Endothelial cell (in vitro differentiated cells): Measurements from ENCODE around the gene PRPF31. TPM values are rescaled to one million over a fixed set of nuclear protein-coding genes. Genes with fewer than 3 reads are reported as not detected.
"Not testable (repeated sequence)": the region's sequence is repeated elsewhere in the genome, so short reads cannot be mapped to it uniquely, and the experiment has no call there.

Source experiments
- DNase-seq: peaks from one replicate; pipeline ENCODE4 v3.0.0; 2021; ENCODE audit warnings: low spot score
- H3K27ac Mint-ChIP-seq: one replicate; pipeline ENCODE4 v1.8.0; 2021; ENCODE audit warnings: mixed read lengths, inconsistent platforms; ENCODE audit not compliant: unreplicated experiment
- H3K27me3 Mint-ChIP-seq: one replicate; pipeline ENCODE4 v1.8.0; 2021; ENCODE audit warnings: mild to moderate bottlenecking, moderate library complexity, mixed read lengths, inconsistent platforms; ENCODE audit not compliant: unreplicated experiment
- H3K36me3 Mint-ChIP-seq: one replicate; pipeline ENCODE4 v1.8.0; 2021; ENCODE audit warnings: mild to moderate bottlenecking, low read depth, mixed read lengths, inconsistent platforms; ENCODE audit not compliant: unreplicated experiment
- H3K4me1 Mint-ChIP-seq: one replicate; pipeline ENCODE4 v1.8.0; 2021; ENCODE audit warnings: mild to moderate bottlenecking, mixed read lengths, inconsistent platforms; ENCODE audit not compliant: unreplicated experiment
- H3K4me3 Mint-ChIP-seq: one replicate; pipeline ENCODE4 v1.8.0; 2021; ENCODE audit warnings: mild to moderate bottlenecking, mixed read lengths, inconsistent platforms; ENCODE audit not compliant: unreplicated experiment
- H3K9me3 Mint-ChIP-seq: one replicate; pipeline ENCODE4 v1.8.0; 2021; ENCODE audit warnings: mixed read lengths, inconsistent platforms; ENCODE audit not compliant: unreplicated experiment
- total RNA-seq: library from RNA; stranded (reverse); fragmentation: NEBNext Ultra II Directional; extraction: Animal tissue kit (Norgen Biotek cat#: 25700); gene quantifications from one replicate; pipeline ENCODE4 v1.2.1, GENCODE V29; 2021; ENCODE audit not compliant: unreplicated experiment
- TF ChIP-seq, protein P1 (sequence below): fragments of 200-600 bp; sonication (generic); IDR thresholded peaks from one replicate; pipeline ENCODE4 v1.5.0; 2021; ENCODE audit warnings: antibody characterized with exemption; ENCODE audit not compliant: unreplicated experiment

Gene PRPF31
- total RNA-seq, 1 donor from 2014 or later, result 71.7 TPM

DNA sequence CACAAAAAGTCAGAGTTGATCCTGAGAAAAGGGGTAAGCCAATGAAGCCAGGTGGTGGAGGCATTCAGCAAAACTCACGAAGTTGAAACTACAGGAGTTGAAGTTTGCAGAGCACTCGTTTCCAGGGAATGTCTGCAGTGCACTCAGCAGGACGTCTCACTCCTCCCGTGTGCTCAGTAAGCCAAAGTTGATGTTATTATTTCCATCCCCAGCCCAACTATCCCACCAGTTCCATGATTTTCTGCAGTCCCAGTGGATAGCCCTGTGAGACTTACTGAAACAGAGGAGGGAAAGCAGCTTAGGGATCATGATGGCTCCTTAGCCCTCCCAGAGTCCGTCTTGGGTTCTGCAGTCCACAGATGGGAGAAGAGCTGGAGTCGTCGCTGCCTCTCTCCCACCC, 34.5 kb upstream of the PRPF31 start, which contains the start of gene TARM1:
TARM1 (minus strand) TSS at position 334 of the 400 bp plus-strand sequence; CDS start at position 309, 25 bp downstream.
- H3K4me3 Mint-ChIP-seq, result no peak within 1 kb of the TSS
- H3K27ac Mint-ChIP-seq, result no peak within 1 kb of the TSS
- H3K4me1 Mint-ChIP-seq, result no peaks in the 10 kb centered on the region
- H3K27me3 Mint-ChIP-seq, result no peaks in the 10 kb centered on the region
- no peaks in the 10 kb centered on the region for H3K9me3 Mint-ChIP-seq
- TF ChIP-seq, protein P1, sequence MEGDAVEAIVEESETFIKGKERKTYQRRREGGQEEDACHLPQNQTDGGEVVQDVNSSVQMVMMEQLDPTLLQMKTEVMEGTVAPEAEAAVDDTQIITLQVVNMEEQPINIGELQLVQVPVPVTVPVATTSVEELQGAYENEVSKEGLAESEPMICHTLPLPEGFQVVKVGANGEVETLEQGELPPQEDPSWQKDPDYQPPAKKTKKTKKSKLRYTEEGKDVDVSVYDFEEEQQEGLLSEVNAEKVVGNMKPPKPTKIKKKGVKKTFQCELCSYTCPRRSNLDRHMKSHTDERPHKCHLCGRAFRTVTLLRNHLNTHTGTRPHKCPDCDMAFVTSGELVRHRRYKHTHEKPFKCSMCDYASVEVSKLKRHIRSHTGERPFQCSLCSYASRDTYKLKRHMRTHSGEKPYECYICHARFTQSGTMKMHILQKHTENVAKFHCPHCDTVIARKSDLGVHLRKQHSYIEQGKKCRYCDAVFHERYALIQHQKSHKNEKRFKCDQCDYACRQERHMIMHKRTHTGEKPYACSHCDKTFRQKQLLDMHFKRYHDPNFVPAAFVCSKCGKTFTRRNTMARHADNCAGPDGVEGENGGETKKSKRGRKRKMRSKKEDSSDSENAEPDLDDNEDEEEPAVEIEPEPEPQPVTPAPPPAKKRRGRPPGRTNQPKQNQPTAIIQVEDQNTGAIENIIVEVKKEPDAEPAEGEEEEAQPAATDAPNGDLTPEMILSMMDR, result no peak
- peaks cover 2% of the 10 kb centered on the region for H3K36me3 Mint-ChIP-seq
- no peak for DNase-seq

DNA sequence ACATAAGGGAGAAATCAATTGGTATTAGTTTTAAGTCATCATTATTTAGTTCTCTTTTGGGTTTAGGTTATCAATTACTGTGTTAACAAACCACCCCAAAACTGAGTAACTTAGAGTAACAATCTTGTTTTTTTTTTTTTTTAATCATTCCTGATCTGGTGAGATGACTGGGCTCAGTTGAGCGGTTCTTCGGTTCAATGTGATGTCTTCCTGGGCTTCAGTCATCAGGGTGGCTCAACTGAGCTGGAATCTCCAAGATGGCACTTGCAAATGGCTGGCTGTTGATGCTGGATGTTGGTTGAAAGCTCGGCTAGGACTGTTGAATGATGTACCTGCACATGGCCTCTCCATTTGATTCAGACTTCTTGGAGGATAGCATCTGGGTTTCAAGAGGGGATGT, 31.1 kb upstream of the PRPF31 start:
- TF ChIP-seq, protein P1, result no peak
- no peak for DNase-seq
- Mint-ChIP-seq H3K27ac (no peak overlapping the region), H3K36me3 (no peaks in the 10 kb centered on the region), H3K4me3 (no peak overlapping the region), H3K9me3 (no peaks in the 10 kb centered on the region), H3K27me3 (no peaks in the 10 kb centered on the region), H3K4me1 (no peaks in the 10 kb centered on the region)

DNA sequence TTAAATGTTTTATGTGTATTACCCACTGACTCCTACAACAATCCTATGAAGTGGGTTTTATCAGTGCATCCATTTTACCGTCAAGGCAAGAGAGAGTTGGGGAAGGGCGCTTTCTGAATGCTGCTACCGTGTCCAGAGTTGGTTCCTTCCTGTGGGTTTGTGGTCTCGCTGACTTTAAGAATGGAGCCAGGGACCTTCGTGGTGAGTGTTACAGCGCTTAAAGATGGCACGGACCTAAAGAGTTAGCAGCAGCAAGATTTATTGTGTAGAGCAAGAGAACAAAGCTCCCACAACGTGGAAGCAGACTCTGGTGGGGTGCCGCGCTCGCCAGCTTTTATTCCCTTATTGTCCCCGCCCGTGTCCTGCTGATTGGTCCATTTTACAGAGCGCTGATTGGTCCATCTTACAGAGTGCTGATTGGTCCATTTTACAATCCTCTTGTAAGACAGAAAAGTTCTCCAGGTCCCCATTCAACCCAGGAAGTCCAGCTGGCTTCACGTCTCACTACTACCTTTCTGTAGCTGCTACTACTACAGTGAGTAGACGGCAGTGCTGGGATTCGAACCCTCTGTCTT, 21.0 kb upstream of the PRPF31 start:
- TF ChIP-seq, protein P1, result no peak
- Mint-ChIP-seq H3K4me3 (no peak overlapping the region), H3K27ac (no peak overlapping the region), H3K36me3 (no peaks in the 10 kb centered on the region), H3K4me1 (peaks cover 6% of the 10 kb centered on the region), H3K9me3 (no peaks in the 10 kb centered on the region), H3K27me3 (peaks cover 3% of the 10 kb centered on the region)
- no peak for DNase-seq

DNA sequence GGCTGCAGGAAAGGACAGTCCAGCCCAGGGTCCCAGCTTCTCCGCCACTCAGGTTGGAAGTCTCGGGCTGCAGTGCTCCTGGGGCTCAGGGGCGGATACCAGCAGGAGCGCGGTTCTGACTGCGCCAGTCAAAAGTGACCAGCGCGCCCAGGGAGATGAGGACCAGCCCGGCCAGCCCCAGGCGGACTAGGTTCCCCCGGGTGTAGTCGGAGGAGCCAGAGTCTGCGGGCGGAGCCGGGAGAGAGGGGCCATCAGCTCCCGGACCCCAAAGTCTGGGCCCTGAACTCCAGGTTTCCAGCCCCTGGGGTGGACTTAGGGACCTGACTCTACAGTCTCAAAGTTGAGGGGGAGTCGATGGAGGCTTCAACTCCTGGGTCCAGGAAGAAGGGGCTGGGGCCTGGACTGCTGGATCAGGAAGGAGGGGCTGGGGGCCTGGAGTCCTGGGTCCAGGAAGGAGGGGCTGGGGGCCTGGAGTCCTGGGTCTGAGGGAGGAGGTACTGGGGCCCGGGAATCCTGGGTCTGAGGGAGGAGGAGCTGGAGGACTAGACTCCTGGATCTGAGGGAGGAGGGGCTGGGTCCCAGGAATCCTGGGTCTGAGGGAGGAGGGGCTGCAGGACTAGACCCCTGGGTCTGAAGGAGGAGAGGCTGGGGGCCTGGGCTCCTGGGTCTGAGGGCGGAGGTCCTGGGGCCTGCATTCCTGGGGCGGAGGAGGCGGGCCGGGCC, 20.3 kb upstream of the PRPF31 start:
- H3K27me3 Mint-ChIP-seq, result peaks cover 4% of the 10 kb centered on the region
- no peak for DNase-seq
- TF ChIP-seq, protein P1, result no peak
- peaks cover 6% of the 10 kb centered on the region for H3K4me1 Mint-ChIP-seq
- no peak overlapping the region for H3K27ac Mint-ChIP-seq
- no peaks in the 10 kb centered on the region for H3K36me3 Mint-ChIP-seq
- no peaks in the 10 kb centered on the region for H3K9me3 Mint-ChIP-seq
- no peak overlapping the region for H3K4me3 Mint-ChIP-seq

- H3K27me3 Mint-ChIP-seq, H3K36me3 Mint-ChIP-seq, H3K9me3 Mint-ChIP-seq, H3K27ac Mint-ChIP-seq, H3K4me1 Mint-ChIP-seq: not testable (repeated sequence)
- DNase-seq, result peak; percentile 61
- peak overlapping the region; percentile 76 for H3K4me3 Mint-ChIP-seq
Observed at GRCh38 chr19:54095859-54096616, 19.5 kb upstream of the PRPF31 start.
